Right ventricle myocardium superior (tissue), 1 donor: Measurements from ENCODE around the gene LRRC8C. TPM values are rescaled to one million over a fixed set of nuclear protein-coding genes. Genes with fewer than 3 reads are reported as not detected.

Experiments used
- ATAC-seq: fragments of 200-7000 bp; cut with Tn5 transposase; one replicate; pipeline ENCODE4 v1.9.1; 2020; ENCODE audit warnings: mild to moderate bottlenecking; ENCODE audit not compliant: poor library complexity
- DNase-seq: peaks from one replicate; pipeline ENCODE4 v3.0.0-alpha.2; 2020
- intact Hi-C: fragments of 100-400 bp; cut with DNase I; formaldehyde crosslinking; loops from one replicate; pipeline ENCODE4 v1.11.2; 2022
- total RNA-seq: library from RNA; stranded (reverse); fragmentation: NEBNext Ultra II Directional; extraction: Animal tissue kit (Norgen Biotek cat#: 25700); gene quantifications from one replicate; pipeline ENCODE4 v1.2.1, GENCODE V29; 2021
- donor health status: DM: no; HTN: yes; CAD: no; lungs with severe emphysema.

Gene LRRC8C
- total RNA-seq, 1 donor from 2014 or later = 5.9 TPM

GRCh38 chr1:89606227-89606980 is 26.5 kb upstream of the LRRC8C start:
- DNase-seq = no peak
- intact Hi-C loops = no loop called here
- no peak for ATAC-seq

DNA sequence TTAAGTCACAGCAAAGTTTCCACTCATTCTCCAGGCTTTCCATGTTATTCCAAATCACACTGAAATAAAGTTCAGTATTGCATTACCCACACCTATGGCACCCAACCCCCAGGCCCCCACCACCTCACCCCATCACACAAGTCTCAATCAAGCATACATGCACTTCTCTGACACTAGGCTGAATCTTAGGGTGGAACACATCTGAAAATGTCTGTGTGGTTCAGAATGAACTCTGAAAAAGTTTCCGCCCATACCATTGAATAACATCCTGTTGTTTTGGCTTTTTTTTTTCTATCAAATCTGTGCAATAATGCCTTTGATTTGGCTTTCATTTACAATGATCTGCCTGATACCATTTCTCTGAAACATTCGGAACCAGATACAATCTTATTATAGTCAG is 25.8 kb upstream of the LRRC8C start:
- intact Hi-C loops = no loop called here
- DNase-seq (no peak), ATAC-seq (no peak)

- no peak for ATAC-seq
- intact Hi-C loops = no loop called here
- DNase-seq = no peak
Measured at GRCh38 chr1:89607586-89608318, 25.2 kb upstream of the LRRC8C start.

DNA sequence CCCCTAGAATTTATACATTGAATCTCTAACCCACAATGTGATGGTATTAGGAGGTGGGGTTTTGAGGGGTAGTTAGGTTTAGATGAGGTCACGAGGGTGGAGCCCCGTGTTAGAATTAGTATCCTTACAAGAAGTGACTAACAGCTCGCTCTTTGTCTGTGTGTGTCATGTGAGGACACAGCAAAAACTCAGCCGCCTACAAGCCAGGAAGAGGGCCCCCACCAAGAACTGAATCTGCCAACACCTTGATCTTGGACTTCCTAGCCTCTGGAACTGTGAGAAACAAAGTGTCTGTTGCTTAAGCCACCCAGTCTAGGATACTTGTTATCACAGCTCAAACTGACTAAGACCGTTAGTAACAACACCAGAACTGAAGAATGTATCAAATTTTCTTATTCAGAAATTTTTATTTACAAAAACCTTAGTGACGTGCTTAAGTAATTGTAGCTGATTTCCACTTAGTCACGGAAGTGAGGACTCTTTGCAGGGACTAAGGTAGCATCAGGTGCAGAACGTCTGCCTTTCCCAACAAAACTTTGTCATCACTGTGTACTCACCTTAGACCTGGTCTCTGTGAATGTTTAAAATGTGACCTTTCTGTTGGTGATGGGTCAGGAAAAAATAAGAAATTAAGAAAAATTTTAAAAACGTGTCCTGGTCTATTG is 24.5 kb upstream of the LRRC8C start:
- ATAC-seq (peak; percentile 64), DNase-seq (peak; percentile 41)
- intact Hi-C loops = no loop called here

GRCh38 chr1:89608984-89609725 is 23.8 kb upstream of the LRRC8C start:
- ATAC-seq (no peak), DNase-seq (peak; percentile 43)
- intact Hi-C loops = no loop called here

GRCh38 chr1:89609781-89610456 is 23.0 kb upstream of the LRRC8C start:
- DNase-seq = peak; percentile 52
- peak; percentile 34 for ATAC-seq
- intact Hi-C loops = no loop called here

DNA sequence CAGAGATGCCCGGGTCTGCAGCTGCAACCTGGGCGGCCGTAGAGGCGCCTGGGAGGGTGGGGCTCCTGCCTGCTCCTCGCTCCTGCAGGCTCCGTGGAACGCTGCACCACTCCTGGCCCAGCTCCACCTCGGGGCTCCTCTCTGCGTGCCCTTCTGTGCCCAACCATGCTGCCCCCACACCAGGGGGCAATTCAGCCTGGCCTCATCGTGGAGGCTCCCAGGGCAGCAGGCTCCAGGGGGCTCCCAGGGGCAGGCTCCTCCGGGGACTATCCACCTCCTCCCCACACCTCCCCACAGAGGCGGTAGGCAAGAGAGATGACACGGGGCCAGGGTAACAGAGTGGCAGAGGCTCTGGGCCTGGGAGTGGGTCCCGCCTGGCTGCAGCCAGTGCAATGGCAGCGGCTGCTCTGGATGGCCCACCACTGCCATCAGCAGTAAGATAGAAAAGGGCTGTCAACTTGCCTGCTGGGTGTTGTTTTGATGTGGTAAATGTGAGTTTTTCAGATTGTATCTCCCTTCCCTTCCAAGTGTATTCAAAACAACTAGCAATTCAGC is 22.4 kb upstream of the LRRC8C start:
- ATAC-seq (no peak), DNase-seq (no peak)
- intact Hi-C loops = no loop called here

GRCh38 chr1:89611721-89612120 is 21.2 kb upstream of the LRRC8C start:
- intact Hi-C loops = no loop called here
- ATAC-seq = no peak
- DNase-seq = no peak

DNA sequence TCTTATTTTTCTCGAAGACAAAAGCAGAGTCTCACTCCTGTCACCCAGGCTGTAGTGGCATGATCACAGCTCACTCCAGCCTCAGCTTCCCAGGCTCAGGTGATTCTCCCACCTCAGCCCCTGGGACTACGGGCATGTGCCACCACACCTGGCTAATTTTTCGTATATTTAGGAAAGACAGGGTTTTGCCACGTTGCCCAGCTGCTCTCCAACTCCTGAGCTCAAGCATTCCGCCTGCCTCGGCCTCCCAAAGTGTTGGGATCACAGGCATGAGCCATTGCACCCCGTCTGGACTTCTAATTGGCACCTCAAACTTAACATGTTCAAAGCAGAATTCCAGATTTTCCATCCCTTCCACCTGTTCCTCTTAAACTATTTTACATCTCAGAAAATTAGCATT is 19.0 kb upstream of the LRRC8C start:
- intact Hi-C loops = no loop called here
- DNase-seq (no peak), ATAC-seq (no peak)

- no peak for DNase-seq
- intact Hi-C loops = no loop called here
- peak; percentile 71 for ATAC-seq
Measured at GRCh38 chr1:89615676-89616598, 17.0 kb upstream of the LRRC8C start.

- intact Hi-C loops = no loop called here
- no peak for DNase-seq
- ATAC-seq = peak; percentile 78
Measured at GRCh38 chr1:89616844-89617627, 15.9 kb upstream of the LRRC8C start.

GRCh38 chr1:89620664-89621063 is 12.3 kb upstream of the LRRC8C start:
- intact Hi-C loops = no loop called here
- ATAC-seq = no peak
- no peak for DNase-seq

GRCh38 chr1:89622895-89623294 is 10.0 kb upstream of the LRRC8C start:
- no peak for ATAC-seq
- intact Hi-C loops = no loop called here

DNA sequence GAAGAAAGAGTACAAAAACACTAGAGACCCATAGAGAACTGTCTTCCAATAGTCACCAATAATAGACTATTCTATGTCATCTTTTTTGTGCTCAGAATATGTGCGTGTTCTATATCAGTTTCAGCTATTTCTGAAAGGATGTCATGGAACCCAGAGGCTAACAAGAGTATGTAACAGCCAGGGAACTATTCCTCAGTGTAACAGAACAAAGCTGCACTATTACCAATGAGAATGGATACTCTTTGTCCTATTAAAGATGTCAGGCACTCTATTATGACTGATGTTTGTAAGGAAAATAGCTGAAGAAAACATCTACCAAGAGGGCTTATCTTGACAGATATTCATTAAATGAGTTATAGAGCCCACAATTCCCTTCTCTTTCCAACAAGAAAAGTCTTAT is 8.6 kb upstream of the LRRC8C start:
- no peak for ATAC-seq
- DNase-seq = no peak
- intact Hi-C loops = no loop called here

More at GRCh38 chr1:89622895-89623294, 10.0 kb upstream of the LRRC8C start:
- no peak for DNase-seq

GRCh38 chr1:89624715-89625323 is 8.1 kb upstream of the LRRC8C start:
- DNase-seq (no peak), ATAC-seq (no peak)
- intact Hi-C loops = no loop called here

DNA sequence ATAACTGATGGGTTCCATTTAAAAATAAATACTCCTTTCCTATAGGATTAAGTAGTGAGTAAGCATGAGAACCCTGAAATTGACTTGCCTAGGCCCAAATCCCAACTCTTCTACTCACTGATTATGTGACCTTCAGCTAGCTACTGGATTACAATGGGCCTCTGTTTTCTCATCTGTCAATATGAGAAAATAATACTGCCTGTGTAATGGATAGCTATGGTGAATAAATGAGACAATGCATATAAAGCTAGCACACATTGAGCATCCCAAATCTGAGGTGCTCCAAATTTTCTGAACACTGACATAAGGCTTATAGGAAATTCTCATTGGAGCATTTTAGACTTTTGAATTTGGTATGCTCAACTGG is 5.3 kb upstream of the LRRC8C start:
- intact Hi-C loops = no loop called here
- ATAC-seq = no peak
- no peak for DNase-seq
